Activated CD4-positive, alpha-beta T cell treated with anti-CD3 and anti-CD28 coated beads for 1 hour (primary cell): Measurements from ENCODE around the gene FAM78B.

ENCODE experiments used
- DNase-seq: peaks from one replicate; pipeline ENCODE4 v3.0.0-alpha.2; 2020

FAM78B gene

DNA sequence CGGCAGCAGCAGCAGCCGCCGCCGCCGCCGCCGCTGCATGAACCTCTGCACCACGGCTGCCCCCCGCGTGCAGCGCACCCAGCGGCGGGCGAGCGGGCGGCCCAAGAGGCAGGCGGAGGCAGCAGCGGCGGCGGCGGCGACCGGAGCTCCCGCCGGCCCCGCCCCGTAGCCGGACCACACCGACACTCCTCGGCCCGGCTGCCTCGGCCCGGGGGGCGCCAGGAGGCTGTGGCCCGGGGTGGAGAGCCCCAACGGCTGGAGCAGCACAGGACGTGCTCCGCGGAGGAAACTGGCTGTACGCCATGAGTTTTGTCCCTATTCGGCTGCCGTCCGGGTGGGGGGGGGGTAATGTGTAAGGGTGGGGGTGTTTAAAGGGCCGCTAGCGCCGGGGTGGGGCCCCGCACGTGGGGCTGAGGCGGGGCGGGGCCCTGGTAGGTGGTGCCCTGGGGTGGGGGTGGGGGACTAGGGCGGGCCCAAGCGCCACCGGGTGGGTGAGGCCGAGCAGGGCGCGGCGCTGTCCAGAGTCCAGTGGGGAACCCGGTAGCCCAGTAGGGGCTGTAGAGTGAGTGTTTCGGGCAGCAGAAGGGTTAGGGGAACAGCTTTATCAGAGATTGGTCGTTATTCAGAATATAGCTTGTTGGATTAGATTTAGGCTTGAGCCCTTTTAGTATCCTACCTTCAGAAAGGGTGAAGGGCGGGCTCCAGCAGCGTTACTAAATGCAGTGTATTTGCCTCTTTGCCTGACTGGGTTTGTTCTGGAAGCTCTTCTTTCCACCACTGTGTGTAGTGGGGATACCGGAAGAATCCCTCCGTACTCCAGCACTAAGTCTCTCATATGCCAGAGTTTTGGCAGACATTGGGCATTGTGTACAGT, at the start of gene FAM78B:
Gene FAM78B (minus strand): TSS at position 304 of the 874 bp plus-strand sequence. CDS start 753 bp downstream, outside the sequence.
- peak; percentile 26 for DNase-seq

DNA sequence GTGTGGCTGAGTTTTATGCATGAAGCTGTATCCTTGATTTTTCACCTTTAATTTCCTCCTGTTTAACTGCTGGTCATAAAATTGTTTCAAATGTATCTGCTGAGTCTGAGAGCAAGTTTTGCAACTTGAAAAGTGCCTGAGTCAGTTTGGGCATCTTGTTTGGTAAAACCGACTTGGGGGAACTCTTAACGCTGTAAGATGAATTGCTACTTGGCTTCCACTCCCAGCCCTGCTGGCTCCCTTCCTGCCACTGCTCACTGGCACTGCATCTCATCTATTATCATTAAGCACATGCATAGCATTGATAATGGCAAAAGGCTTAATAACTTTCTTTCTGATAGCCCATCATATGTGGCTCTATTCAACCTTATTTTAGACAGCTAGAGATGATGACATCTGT, 35.7 kb upstream of the FAM78B start:
- no peak for DNase-seq

GRCh38 chr1:166200743-166201142, 33.9 kb upstream of the FAM78B start:
- no peak for DNase-seq

DNA sequence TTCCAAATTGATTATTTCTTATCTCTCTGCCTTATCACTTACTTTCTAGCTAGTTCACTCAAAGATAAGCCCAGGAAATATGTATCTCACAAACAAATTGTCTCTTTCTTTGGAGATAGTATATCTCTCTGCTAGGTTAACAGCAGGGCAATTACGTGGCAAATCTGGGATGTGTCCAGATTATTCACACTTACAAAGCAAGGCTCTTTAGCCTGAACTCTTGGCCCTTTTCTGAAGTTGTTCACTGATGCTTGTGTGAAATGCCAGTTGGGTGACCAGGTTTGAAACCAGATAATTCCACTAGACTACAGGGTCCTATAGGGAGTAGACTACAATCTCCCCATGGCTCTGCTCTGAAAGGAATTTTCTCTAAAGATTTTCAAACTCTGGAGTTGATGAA, 30.8 kb upstream of the FAM78B start:
- DNase-seq, result no peak

DNA sequence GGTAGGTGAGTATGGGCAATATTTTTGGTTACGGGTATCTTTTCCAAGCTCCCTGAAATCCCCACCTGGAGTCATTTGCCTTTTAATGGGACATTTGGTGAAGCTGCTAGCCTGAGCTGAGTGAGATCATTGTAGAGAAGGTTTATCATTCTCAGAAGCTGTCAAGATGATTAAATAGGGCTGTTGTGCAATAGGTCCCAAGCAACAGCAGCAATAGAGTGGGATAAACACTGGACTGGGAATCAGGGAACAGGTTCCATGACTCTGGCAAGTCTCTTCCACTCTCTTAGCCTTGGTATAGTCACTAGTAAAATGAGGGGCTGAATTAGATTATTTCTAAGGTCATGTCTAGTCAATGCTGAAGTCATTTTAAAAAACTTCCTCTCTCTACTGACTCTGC, 30.3 kb upstream of the FAM78B start:
- no peak for DNase-seq

GRCh38 chr1:166193057-166193698, 26.4 kb upstream of the FAM78B start:
- no peak for DNase-seq

DNA sequence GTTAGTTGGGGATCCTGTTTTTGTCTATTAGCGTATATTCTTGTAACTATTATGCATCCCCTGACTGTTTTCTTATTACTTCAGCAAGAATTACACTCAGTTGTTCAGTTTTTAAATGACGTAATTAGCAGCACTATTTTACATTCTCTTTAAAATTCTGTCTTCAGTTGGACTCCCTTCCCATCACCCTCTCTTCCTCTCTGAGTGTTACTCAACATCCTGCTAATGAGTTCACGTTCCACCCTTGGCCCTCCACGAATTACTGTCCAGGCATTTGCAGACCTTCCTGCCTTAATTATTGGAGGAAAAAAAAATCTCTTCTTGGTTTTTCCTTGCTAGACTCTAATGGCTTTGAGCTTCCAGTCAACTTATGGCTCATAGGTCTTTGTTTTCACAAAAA, 23.6 kb upstream of the FAM78B start:
- DNase-seq, result no peak

DNA sequence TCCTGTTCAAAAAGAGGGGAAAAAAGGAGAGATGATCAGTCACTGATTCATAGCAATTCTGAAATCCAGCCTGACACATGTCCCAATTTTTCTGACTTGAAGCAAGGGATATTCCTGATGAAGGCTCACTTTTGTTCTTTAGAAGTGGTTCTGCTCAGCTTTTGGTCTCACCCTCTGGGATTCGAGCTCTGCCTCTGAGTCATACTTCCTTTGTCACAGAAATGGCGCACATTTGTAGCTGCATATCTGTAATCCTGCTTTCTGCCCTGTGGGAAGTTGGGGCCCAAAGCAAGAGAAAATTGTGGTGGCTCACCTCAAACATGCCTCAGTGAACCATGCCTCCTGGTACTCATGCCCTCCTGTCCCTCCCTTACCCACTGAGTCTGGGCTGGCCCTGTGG, 22.3 kb upstream of the FAM78B start:
- DNase-seq, result no peak

GRCh38 chr1:166185526-166185925, 18.7 kb upstream of the FAM78B start:
- DNase-seq, result no peak

GRCh38 chr1:166184897-166185296, 18.1 kb upstream of the FAM78B start:
- DNase-seq, result no peak

GRCh38 chr1:166184012-166184411, 17.2 kb upstream of the FAM78B start:
- DNase-seq, result no peak

- no peak for DNase-seq
These were observed 15.5 kb upstream of the FAM78B start for GRCh38 chr1:166182281-166182680.

DNA sequence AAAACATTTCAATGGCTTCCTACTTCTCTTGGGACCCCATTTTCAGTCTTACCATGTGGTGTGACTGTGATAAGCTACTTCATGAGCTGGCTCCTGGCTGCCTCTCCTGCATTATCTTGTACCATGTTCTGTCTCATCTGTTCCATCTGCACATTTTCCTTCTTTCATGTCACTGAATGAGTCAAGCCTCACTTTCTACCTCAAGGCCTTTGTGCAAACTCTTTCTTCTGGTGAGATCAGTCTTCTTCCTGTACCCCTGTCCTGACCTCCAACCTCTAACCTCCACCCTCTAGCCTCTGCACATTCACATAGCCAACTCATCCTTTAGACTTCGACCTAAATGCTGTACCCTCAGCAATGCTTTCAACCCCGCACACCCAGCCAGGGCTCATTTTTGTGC, 9.6 kb upstream of the FAM78B start:
- DNase-seq, result no peak

GRCh38 chr1:166175032-166175431, 8.2 kb upstream of the FAM78B start:
- no peak for DNase-seq

DNA sequence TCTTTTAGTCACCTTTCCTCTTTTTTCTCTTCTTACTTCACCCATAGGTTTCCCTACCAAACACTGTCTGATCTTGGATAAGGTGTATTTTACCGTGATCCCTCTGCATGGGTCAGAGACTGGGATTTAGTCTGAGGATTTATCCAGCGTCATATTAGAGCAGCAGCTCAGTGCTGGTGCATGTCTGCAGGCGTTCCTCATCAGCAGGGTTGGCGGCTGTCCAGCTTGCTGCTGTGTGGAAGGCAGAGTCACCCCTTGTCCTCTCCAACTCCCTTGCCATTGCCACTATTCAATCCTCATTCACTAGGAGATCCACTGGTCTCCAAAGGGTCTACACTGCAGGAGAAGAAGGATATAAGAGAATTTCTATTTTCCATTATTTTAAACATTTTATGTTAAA, 7.3 kb upstream of the FAM78B start:
- no peak for DNase-seq

- DNase-seq, result no peak
These were observed 5.3 kb upstream of the FAM78B start for GRCh38 chr1:166172106-166172505.

DNA sequence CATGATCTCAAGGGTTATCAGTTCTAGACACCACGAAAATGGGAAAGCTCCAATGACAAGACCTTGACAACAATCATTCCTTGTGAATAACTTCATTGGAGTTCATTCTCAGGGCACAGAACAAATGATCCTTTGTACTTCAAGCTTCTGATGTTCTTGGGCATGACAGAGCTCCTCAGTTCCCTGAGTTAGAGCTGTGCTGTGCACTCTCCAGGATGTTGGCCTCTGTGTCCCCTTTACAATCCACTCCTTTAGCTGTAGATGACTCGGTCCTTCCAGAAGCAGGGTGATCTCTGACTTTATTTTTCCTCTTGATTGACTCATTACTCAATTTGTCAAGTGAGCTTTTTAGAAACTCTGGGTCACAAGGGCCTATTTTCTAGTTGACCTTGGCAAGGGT, 3.9 kb upstream of the FAM78B start:
- DNase-seq, result no peak

- no peak for DNase-seq
These were observed 3.3 kb upstream of the FAM78B start for GRCh38 chr1:166170075-166170474.

DNA sequence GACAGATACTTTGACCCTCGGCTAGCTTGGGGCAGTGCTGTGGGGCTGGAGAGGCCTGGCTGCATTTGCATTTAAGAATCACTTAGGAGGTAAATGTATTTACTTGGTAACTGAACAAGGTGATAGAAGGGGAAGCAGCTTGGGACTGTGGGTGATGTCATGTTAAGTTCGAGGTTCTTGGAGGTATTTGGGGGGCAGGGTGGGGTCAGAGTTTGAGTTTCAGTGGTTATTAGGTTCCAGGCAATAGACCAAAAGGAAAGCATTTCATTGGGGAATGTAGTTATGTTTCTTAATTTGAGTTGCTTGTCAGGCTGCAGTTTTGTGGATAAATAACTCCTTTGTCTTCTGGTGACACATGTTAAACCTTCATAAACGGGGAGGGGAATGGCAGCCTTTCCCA, 2.4 kb upstream of the FAM78B start:
- DNase-seq, result no peak

GRCh38 chr1:166167572-166167925, 748 bp upstream of the FAM78B start:
- no peak for DNase-seq

DNA sequence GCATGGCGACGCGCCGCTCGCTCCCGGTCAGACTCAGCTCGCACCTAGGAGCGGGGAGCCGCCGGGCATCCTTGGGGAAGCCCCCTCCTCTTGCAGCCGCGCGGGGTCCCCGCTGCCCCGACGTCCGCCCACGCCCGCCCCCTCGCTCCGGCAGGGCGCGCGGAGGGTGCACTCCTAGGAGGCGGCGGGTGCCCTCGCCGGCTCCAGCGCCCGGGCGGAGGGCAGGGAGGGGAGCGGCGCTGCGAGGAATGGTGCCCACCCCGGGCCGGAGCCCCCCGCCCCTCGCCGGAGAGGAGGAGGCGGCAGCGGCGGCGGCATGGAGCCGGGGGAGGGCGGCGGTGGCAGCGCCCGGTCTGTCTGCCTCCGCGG, 488 bp downstream of the FAM78B start:
- DNase-seq, result no peak

- no peak for DNase-seq
These were observed 1.0 kb downstream of the FAM78B start for GRCh38 chr1:166165661-166166328.

DNA sequence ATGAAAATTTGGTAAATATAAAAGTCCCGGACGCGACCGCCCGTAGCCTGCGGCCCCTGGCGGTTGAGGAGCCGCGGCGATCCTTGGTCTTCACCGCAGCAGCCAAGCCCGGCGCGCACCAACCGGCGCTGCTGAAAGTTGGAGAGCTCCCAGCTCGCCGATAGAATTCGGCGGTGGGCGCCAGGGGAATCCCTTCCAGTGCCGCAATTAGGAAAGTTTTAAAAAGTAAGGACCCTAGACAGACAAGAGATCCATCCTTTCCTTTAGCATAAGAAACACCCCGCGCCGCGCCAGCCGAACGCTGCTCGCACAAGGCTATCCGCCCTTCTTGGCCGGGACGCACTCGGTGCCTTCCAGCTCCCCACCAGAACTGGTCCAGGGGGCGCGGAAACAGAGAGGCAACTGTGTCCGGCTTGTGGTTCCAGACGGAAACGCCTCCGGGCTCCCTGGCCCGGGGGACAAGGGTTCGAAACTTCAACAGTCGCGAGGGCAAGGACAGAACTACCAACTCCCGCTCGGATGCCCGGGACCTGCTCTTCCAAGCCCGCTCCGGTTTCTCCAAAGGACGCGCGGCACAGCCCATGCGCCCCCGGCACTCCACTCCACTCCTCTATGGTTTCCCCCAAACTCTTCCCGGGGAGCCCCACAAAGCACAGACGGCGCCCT, 1.7 kb downstream of the FAM78B start:
- no peak for DNase-seq

- DNase-seq, result no peak
These were observed 2.2 kb downstream of the FAM78B start for GRCh38 chr1:166164646-166164994.
